ENCODE results near the gene ZNF496. TPM values are rescaled to one million over a fixed set of nuclear protein-coding genes. Genes with fewer than 3 reads are reported as not detected.

The ZNF496 gene
- total and polyA plus RNA-seq, 9 of the 15 experiments (the other 6 are each of a cell fraction or from before 2014, with no cell fraction given) = 4.3 to 54.0 (median 31.3) TPM

DNA sequence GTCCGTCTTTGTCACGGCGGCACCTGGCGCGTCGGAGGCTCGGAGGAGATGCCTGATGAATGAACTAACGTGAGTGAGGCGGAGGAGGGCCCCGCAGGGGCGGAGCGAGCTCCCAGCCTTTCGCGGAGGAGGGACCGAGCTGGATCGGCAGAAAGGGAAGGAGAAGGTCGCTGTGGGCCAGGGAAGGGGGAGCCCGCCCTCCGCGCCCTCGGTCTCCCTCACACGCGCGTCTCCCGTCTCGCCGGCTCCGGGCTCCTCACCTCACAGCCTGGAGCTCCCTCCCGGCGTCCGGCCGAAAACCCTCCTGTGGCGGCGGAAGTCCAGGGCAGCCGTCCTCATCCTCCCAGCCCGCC is 519 bp downstream of the ZNF496 start (continued):
- TF ChIP-seq ZNF740 (CRISPR knock-in tag; IDR thresholded peaks at IDR 0.05) (no peak), ZNF740 (tag; IDR thresholded peaks at IDR 0.05) (no peak), OTX1 (CRISPR knock-in tag; IDR thresholded peaks at IDR 0.05) (0 out of 2 replicates have a peak, but pooled peaks have one; percentile 57), EGR1 (conservative IDR thresholded peaks at IDR 0.05) (peak; percentile 58), ZNF76 (CRISPR knock-in tag; IDR thresholded peaks at IDR 0.05; ENCODE audit: borderline replicate concordance) (0 out of 2 replicates have a peak, but pooled peaks have one; percentile 65), NFYB (IDR thresholded peaks at IDR 0.05; ENCODE audit: extremely low read depth, insufficient read length) (no peak), TEAD4 (IDR thresholded peaks at IDR 0.05; ENCODE audit: low read length) (no peak), TEAD4 (CRISPR knock-in tag; IDR thresholded peaks at IDR 0.05; ENCODE audit: borderline replicate concordance) (no peak), HNRNPLL (IDR thresholded peaks at IDR 0.05; ENCODE audit: low read depth, low read length, poor library complexity, severe bottlenecking) (no peak), MAFF (IDR thresholded peaks at IDR 0.05; ENCODE audit: low read length) (no peak), ETV1 (tag; conservative IDR thresholded peaks at IDR 0.05; ENCODE audit: low read depth) (0 out of 2 replicates have a peak, but pooled peaks have one; percentile 8), ZNF12 (CRISPR knock-in tag; IDR thresholded peaks at IDR 0.05) (no peak), RAD21 (CRISPR knock-in tag; conservative IDR thresholded peaks at IDR 0.05 in 1 of 2, IDR thresholded peaks at IDR 0.05 in 1 of 2) (0 out of 4 replicates have a peak, but pooled peaks of 1 of the 2 experiments have one; percentile 24), ZNF224 (CRISPR knock-in tag; IDR thresholded peaks at IDR 0.05) (no peak), HCFC1 (IDR thresholded peaks at IDR 0.05; ENCODE audit: low read depth, low read length) (no peak), ZNF395 (CRISPR knock-in tag; IDR thresholded peaks at IDR 0.05) (0 out of 2 replicates have a peak, but pooled peaks have one; percentile 9), CTCF (IDR thresholded peaks at IDR 0.05 in 2 of 3, conservative IDR thresholded peaks at IDR 0.05 in 1 of 3; ENCODE audit: insufficient read depth in 2 of 3, low read depth in 1 of 3, low read length in 3 of 3) (no peak), L3MBTL2 (IDR thresholded peaks at IDR 0.05) (no peak; the same call in none of the 2 replicates)
- TF ChIP-seq, protein P1, sequence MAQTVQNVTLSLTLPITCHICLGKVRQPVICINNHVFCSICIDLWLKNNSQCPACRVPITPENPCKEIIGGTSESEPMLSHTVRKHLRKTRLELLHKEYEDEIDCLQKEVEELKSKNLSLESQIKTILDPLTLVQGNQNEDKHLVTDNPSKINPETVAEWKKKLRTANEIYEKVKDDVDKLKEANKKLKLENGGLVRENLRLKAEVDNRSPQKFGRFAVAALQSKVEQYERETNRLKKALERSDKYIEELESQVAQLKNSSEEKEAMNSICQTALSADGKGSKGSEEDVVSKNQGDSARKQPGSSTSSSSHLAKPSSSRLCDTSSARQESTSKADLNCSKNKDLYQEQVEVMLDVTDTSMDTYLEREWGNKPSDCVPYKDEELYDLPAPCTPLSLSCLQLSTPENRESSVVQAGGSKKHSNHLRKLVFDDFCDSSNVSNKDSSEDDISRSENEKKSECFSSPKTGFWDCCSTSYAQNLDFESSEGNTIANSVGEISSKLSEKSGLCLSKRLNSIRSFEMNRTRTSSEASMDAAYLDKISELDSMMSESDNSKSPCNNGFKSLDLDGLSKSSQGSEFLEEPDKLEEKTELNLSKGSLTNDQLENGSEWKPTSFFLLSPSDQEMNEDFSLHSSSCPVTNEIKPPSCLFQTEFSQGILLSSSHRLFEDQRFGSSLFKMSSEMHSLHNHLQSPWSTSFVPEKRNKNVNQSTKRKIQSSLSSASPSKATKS (CRISPR knock-in tag; IDR thresholded peaks at IDR 0.05) = no peak
- TF ChIP-seq, protein P2, sequence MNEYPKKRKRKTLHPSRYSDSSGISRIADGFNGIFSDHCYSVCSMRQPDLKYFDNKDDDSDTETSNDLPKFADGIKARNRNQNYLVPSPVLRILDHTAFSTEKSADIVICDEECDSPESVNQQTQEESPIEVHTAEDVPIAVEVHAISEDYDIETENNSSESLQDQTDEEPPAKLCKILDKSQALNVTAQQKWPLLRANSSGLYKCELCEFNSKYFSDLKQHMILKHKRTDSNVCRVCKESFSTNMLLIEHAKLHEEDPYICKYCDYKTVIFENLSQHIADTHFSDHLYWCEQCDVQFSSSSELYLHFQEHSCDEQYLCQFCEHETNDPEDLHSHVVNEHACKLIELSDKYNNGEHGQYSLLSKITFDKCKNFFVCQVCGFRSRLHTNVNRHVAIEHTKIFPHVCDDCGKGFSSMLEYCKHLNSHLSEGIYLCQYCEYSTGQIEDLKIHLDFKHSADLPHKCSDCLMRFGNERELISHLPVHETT (CRISPR knock-in tag; conservative IDR thresholded peaks at IDR 0.05 in 1 of 2, IDR thresholded peaks at IDR 0.05 in 1 of 2) = no peak
